Hematopoietic multipotent progenitor cell treated with erythropoietin and hydrocortisone succinate and interleukin-3 and kit ligand, for 6 days (in vitro differentiated cells): ENCODE measurements around the gene ZMYND19.
"Not testable (repeated sequence)": the region's sequence is repeated elsewhere in the genome, so short reads cannot be mapped to it uniquely, and the experiment has no call there.

ENCODE experiments used
- DNase-seq: peaks from one replicate; pipeline ENCODE4 v3.0.0-alpha.2; 2015

The ZMYND19 gene

DNA sequence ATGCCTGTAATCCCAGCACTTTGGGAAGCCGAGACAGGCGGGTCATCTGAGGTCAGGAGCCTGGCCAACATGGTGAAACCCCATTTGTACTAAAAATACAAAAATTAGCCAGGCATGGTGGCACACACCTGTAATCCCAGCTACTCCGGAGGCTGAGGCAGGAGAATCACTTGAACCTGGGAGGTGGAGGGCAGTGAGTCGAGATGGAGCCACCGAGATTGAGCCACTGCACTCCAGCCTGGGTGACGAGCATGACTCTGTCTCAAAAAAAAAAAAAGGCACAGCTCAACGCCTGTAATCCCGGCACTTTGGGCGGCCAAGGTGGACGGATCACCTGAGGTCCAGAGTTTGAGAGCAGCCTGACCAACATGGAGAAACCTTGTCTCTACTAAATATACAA lies 36.7 kb downstream of the ZMYND19 start:
- not testable (repeated sequence) for DNase-seq

- DNase-seq, result peak; percentile 65
Observed at GRCh38 chr9:137552022-137552768, 38.1 kb downstream of the ZMYND19 start.

- peak; percentile 95 for DNase-seq
Observed at GRCh38 chr9:137551264-137552021, 38.9 kb downstream of the ZMYND19 start, which contains the start of gene MRPL41. Gene MRPL41 (plus strand): TSS chr9:137551879. CDS start chr9:137552082, 203 bp downstream.

- DNase-seq, result not testable (repeated sequence)
Observed at GRCh38 chr9:137550958-137551263, 39.4 kb downstream of the ZMYND19 start.

- peak; percentile 92 for DNase-seq
Observed at GRCh38 chr9:137550231-137550621, 40.1 kb downstream of the ZMYND19 start, which contains the start of gene PNPLA7. Gene PNPLA7 (minus strand): TSS chr9:137550402. CDS start chr9:137550197, 205 bp downstream.

DNA sequence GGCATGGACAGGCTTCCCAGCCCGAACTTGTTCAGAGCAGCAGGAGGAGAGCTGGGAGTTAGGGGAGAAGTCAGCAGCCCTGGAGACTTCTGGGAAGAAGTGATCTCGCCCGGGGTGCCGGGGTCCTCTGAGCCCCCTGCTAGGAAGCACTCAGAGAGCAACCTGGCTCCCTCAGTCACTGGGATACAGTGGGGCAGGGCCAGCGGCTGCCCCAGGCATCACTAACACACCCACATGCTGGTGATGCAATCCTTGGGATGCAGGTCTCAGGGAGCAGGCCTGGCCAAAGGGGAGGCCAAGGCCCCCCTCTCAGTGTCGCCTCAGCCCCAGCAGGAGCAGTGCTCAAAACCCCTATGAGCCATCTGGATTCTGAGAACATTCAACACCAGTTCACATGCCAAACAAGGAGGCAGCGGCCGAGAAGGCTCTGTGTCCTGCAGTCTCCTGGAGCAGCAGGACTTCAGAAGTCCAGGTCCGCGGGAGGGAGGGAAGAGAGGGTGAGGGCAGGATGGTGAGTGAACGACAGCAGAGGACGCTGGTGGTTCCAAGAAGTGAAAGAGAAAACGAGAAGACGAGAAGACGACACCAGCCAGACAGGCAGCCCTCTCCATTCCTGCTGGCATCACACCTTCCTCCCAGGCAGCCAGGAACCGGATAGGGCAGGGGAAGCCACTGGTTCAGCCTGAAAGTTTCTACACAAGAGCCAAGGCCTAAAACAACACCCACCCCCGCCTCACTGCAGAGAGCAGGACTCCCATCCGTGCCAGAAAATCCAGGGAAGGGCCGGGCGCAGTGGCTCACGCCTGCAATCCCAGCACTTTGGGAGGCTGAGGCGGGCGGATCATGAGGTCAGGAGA lies 42.4 kb downstream of the ZMYND19 start:
- no peak for DNase-seq

- no peak for DNase-seq
Observed at GRCh38 chr9:137545123-137545522, 45.2 kb downstream of the ZMYND19 start.

- DNase-seq, result no peak
Observed at GRCh38 chr9:137544176-137544760, 46.0 kb downstream of the ZMYND19 start.

- no peak for DNase-seq
Observed at GRCh38 chr9:137543237-137543963, 46.9 kb downstream of the ZMYND19 start.

DNA sequence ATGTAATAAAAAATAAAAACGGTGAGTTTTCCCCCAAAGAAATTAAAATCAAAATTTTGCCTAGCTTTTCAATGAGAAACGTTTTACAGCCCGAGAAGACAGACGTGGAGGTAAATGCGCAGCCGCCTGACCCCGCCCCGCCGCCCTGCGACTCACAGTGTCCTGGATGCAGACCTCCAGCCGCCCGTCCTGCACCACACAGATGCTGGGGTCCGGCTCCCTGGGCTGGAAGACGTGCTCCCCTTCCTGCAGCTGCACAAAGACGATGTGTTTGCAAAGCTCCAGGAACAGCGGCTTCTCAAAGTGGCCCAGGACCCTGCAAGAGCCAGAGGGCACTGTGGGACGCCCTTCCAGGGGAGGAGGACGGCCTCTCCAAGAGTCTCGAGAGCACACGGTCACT lies 47.8 kb downstream of the ZMYND19 start:
- no peak for DNase-seq

DNA sequence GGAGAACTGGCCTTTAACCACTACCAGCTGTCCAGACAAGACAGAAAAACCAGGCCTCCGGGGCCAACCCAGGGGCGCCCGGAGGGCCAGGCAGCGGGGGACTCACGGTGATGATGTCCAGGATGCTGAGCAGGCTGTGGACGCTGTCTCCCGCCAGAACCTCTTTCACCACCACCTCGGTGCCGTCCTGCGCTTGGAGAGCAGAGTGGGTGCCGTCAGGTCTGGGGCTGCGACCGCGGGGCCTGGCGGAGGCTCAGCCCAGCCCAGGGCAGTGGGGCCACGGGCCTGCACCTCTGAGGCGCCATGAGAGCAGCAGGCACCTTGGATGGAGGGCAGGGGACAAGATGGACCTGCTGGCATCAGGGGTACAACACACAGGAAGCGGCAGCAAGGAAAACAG lies 49.8 kb downstream of the ZMYND19 start:
- no peak for DNase-seq

DNA sequence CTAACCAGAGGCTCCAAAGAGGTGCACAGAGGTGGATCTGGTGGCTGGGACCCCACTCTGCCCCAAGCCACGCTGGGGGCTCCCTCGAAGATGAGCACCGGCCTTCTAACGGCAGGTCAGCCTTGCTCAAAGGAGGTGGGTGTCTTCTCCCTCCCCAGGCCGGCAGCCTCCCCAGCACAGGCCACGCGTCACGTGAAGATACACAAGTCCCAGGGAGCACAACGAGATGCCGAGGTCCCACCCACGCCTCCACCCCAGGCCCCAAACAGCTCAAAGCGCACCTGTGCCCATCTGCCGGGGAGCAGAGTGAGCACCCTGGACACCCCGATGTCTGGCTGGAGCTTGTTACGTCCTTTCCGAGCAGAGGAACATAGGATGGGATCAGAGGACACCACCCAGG lies 52.3 kb downstream of the ZMYND19 start:
- no peak for DNase-seq

GRCh38 chr9:137536594-137537131 lies 53.6 kb downstream of the ZMYND19 start:
- peak; percentile 68 for DNase-seq

DNA sequence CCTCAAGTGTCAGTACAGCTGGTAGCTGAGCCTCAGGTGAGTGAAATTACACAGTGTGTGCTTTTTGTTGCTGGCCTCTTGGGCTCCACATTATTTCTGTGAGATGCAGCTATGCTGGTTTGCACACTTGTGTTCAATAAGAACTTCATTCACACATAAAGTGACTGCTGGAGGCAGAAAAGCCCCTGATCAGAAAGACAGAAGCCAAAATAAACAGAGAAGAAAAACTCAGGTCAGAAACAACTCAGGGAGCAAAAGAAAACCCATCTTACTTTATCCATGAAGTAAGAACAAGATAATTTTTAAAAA lies 55.2 kb downstream of the ZMYND19 start:
- DNase-seq, result no peak

- DNase-seq, result peak; percentile 91
Observed at GRCh38 chr9:137534256-137535119, 55.8 kb downstream of the ZMYND19 start.

GRCh38 chr9:137532891-137533468 lies 57.3 kb downstream of the ZMYND19 start:
- not testable (repeated sequence) for DNase-seq
